GM12878 (cell line): ENCODE results near the gene HAND2.

Experiments used
- ATF7 ChIP-seq: fragments of 450-650 bp; IDR thresholded peaks from 2 replicates; pipeline ENCODE4 v1.6.1; 2016; ENCODE audit warnings: low read depth, mild to moderate bottlenecking
- CBX3 ChIP-seq: fragments of 200-600 bp; sonication (generic); IDR thresholded peaks from 2 replicates; pipeline ENCODE4 v1.6.1; 2016; ENCODE audit warnings: low read depth, borderline replicate concordance
- CBX5 ChIP-seq: sonication (generic); IDR thresholded peaks from 2 replicates; pipeline ENCODE4 v1.6.1; 2016; ENCODE audit warnings: low read depth, moderate library complexity, mild to moderate bottlenecking, inconsistent platforms
- ESRRA ChIP-seq: IDR thresholded peaks from 2 replicates; pipeline ENCODE4 v1.6.1; 2012; ENCODE audit warnings: mild to moderate bottlenecking, low read length, improper control_type of control experiment
- KDM1A ChIP-seq: fragments of 200-600 bp; sonication (generic); IDR thresholded peaks from 2 replicates; pipeline ENCODE4 v1.6.1; 2016; ENCODE audit warnings: borderline replicate concordance
- MYC ChIP-seq: IDR thresholded peaks from 2 replicates; pipeline ENCODE4 v1.6.1; 2011; ENCODE audit warnings: mild to moderate bottlenecking, low read length, moderate library complexity, inconsistent platforms; ENCODE audit not compliant: insufficient read depth, insufficient replicate concordance, insufficient read length, severe bottlenecking
- POLR2A ChIP-seq: IDR thresholded peaks from 2 replicates; pipeline ENCODE4 v1.6.1; 2011; ENCODE audit warnings: low read depth, mild to moderate bottlenecking, low read length
- POLR2AphosphoS2 ChIP-seq: IDR thresholded peaks from 2 replicates; pipeline ENCODE4 v1.6.1; 2011; ENCODE audit warnings: low read depth, mild to moderate bottlenecking, low read length, improper control_type of control experiment, moderate library complexity
- RCOR1 ChIP-seq: conservative IDR thresholded peaks from 2 replicates; pipeline ENCODE4 v1.6.1; 2012; ENCODE audit warnings: low read depth, low read length, improper control_type of control experiment
- SREBF2 ChIP-seq: IDR thresholded peaks from 2 replicates; pipeline ENCODE4 v1.6.1; 2012; ENCODE audit warnings: mild to moderate bottlenecking, low read length
- TAF1 ChIP-seq: IDR thresholded peaks from 2 replicates; pipeline ENCODE4 v1.6.1; 2011; ENCODE audit warnings: mild to moderate bottlenecking, low read depth, low read length, borderline replicate concordance
- TCF3 ChIP-seq: IDR thresholded peaks from 2 replicates; pipeline ENCODE4 v1.6.1; 2012; ENCODE audit warnings: low read depth, mild to moderate bottlenecking, low read length, borderline replicate concordance; ENCODE audit not compliant: insufficient read depth
- TF ChIP-seq, protein P1 (sequence below): fragments of 450-650 bp; IDR thresholded peaks from 2 replicates; pipeline ENCODE4 v1.6.1; 2017; ENCODE audit warnings: mild to moderate bottlenecking

DNA sequence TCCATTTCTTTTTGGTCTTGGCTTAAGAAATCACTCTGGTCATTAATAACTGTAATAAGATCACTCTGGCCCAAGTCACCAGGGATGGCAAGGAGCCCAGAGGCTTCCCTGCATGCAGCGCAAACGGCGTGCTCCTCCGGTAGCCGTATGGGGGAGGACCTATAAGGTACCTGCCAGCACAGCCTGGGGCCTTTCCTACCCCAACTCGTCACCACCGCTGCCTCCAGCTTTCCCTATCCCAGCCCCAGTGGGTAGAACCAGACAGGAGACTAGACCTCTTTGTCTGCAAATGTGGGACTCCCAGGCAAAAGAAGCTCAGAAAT lies 25.9 kb downstream of the HAND2 start:
- TF ChIP-seq CBX3, result no peak
- TF ChIP-seq POLR2A, result no peak
- TF ChIP-seq SREBF2, result no peak
- TF ChIP-seq MYC, result no peak
- TF ChIP-seq TCF3, result no peak
- TF ChIP-seq ATF7, result no peak
- no peak for TF ChIP-seq CBX5
- no peak for TF ChIP-seq TAF1
- TF ChIP-seq, protein P1, sequence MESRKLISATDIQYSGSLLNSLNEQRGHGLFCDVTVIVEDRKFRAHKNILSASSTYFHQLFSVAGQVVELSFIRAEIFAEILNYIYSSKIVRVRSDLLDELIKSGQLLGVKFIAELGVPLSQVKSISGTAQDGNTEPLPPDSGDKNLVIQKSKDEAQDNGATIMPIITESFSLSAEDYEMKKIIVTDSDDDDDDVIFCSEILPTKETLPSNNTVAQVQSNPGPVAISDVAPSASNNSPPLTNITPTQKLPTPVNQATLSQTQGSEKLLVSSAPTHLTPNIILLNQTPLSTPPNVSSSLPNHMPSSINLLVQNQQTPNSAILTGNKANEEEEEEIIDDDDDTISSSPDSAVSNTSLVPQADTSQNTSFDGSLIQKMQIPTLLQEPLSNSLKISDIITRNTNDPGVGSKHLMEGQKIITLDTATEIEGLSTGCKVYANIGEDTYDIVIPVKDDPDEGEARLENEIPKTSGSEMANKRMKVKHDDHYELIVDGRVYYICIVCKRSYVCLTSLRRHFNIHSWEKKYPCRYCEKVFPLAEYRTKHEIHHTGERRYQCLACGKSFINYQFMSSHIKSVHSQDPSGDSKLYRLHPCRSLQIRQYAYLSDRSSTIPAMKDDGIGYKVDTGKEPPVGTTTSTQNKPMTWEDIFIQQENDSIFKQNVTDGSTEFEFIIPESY, result no peak
- TF ChIP-seq RCOR1, result no peak
- no peak for TF ChIP-seq POLR2AphosphoS2
- no peak for TF ChIP-seq ESRRA
- no peak for TF ChIP-seq KDM1A
